H1 (cell line): Measurements from ENCODE around the gene AVPR2. TPM values are rescaled to one million over a fixed set of nuclear protein-coding genes. Genes with fewer than 3 reads are reported as not detected.

Source experiments
- EZH2 ChIP-seq: fragments of 200-600 bp; sonication (generic); IDR thresholded peaks from 2 replicates; pipeline ENCODE4 v1.7.1; 2012; ENCODE audit warnings: low read depth, mild to moderate bottlenecking, moderate library complexity, low read length, inconsistent platforms; ENCODE audit not compliant: severe bottlenecking
- polyA plus RNA-seq, 7 experiments: library from polyadenylated mRNA; depleted of rRNA in 3 of 7; stranded (reverse) in 5 of 7; unstranded in 2 of 7; fragments of >200 nt in 5 of 7; fragments of 200-250 nt in 2 of 7; gene quantifications; 1 replicate in 5 of 7; 2 replicates in 1 of 7; 4 replicates in 1 of 7; pipeline versions ENCODE4 v1.2.1 to v1.2.3, GENCODE V29; 2011 to 2013; ENCODE audit warnings: missing spikeins in 2 of 7, mixed read lengths in 2 of 7
- total RNA-seq: library from RNA; stranded (reverse); fragmentation: NEBNext Ultra II Directional; extraction: Animal tissue kit (Norgen Biotek cat#: 25700); gene quantifications from 2 replicates; pipeline ENCODE4 v1.2.1, GENCODE V29; 2021

Gene AVPR2
- total and polyA plus RNA-seq, 2 of the 8 experiments (the other 6 are each of a cell fraction or from before 2014, with no cell fraction given): 0.09 TPM; not detected in 1

- TF ChIP-seq EZH2: no peak
Measured at GRCh38 chrX:153931748-153932147, 27.3 kb downstream of the AVPR2 start (continued).
